HG03097 (cell line): ENCODE results near the gene MIER2.

Experiments
- ATAC-seq: cut with Tn5 transposase; IDR thresholded peaks from one replicate; pipeline ENCODE4 v1.9.1; 2021; ENCODE audit not compliant: unreplicated experiment, low FRiP score

MIER2 gene

DNA sequence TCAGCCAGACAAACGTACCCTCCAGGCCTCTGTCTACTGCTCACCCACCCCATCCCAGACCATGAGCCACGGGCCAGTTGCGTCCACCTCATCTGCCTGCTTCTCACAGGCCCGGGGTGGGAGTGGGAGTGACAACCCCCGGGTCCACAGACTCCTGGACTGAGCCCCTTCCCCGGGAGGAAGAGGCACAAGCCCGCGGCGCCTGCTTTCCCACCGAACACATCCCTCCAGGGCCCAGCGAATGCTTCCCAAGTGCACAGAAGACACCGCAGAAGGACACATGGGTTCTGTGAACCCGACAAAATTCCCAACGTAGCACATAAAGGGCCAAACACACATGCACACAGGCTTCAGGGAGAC, 35.4 kb downstream of the MIER2 start:
- ATAC-seq: no peak

DNA sequence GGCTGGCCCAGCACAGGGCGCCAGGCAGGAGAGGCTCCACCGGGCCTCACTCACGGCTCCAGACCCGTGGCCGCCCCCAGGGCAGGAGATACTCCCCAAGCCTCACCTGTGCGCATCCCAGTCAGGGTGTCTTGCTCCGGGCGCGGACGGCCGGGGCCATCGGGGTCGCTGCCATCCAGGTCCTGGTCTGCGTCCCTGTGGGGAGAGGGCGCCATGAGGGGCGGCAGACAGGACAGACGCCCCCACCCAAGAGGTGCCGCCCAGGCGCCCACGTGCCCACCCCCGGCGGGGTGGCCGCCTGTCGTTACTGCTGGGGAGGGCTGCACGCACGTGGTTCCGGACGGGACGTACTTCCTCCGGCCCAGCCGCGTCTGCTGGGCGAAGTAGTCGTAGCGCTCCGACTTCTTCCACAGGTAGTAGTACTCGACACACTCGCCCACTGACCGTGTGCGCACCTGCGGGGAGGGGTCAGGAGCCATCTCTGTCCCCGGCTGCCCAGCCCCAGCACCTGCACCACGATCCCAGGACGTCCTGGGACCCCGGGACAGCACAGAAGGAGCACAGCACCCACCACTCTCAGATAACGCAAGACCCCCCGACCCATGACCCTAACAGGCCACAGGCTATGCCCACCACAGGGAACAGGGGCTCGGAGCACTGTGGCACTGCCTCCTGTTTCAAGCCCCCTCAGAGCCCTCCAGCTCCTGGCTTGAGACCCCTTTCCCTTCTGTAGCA, 36.0 kb downstream of the MIER2 start:
- ATAC-seq: no peak

DNA sequence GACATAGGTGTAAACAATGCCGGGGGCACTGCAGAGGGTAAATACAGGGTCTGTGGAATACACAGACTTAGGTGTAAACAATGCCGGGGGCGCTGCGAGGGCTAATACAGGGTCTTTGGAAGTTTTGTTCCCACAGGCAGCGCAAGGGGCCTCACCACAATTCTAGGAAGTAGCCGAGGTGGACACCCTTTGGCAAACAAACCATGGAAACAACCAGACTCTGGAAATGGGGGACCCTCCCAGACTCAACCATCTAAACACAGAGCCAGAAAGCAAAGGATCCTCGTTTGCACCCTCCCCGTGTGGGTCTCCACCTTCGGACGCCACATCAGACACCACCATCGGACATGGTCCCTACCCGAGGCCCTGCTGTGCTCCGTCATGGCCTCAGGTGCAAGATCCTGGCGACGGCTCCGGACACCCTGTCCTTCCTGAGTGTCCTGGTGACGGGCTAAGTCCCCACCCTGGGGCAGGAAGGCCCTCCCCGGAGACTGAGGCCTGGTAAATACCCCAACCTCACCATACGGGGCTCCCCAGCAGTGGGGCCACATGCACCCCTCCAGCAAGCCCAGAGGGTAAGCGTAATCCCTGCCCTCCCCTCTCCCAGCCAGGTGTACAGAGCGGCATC, 36.7 kb downstream of the MIER2 start:
- ATAC-seq: no peak

DNA sequence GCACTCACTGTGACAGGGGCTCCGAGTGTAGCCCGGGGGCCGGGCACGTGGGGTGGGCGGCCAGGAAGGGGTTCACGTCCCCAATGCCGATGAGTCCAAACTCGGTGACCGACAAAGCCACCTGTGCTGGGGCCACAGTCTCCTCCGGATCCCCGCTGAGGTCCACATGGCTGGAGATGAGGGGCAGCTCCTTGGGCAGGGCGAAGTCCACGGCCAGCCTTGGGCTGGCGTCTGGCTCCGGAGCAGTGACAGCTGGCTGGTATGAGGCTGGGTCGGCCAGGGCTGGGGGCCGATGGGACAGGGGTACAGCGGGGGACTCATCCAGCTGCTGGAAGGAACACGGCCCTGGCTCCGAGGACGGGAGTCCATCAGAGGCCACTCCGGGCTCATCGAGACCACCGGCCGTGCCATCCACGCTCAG, 37.5 kb downstream of the MIER2 start:
- no peak for ATAC-seq

DNA sequence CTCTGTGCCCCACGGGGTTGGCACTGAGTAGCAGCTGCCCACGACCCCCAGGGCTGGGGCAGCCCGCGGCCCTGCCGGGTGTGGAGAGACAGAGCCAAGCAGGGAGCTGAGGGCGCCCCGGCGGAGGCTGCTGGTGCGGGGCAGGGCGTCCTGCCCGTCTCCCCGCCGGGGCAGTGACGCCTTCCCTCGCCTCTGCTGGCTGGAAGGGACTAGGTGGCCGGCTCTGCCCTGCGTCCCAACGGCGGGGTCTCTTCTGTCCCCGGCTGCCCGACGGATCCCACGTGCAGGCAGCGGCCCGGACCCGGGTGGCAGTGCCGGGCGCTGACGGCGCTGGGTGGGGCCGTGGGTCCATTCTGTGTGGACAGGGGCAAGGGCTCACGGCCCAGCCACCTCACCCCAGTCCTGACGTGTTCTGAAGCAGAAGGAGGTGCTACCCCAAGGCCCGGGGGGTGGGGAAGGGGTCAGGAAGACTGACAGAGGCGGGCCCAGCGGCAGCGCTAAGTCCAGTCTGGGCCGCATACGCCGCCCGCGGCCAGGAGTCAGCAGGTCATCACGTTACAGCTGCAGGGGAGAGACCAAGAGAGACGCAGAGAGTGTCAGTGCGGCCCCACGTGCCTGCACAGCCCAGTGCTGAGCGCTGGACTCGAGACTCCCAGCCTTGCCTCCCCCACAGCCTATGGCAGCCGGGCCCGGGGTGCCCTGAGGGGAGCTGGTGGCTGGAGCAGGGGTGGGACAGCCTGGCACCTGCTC, 38.3 kb downstream of the MIER2 start:
- ATAC-seq: no peak

DNA sequence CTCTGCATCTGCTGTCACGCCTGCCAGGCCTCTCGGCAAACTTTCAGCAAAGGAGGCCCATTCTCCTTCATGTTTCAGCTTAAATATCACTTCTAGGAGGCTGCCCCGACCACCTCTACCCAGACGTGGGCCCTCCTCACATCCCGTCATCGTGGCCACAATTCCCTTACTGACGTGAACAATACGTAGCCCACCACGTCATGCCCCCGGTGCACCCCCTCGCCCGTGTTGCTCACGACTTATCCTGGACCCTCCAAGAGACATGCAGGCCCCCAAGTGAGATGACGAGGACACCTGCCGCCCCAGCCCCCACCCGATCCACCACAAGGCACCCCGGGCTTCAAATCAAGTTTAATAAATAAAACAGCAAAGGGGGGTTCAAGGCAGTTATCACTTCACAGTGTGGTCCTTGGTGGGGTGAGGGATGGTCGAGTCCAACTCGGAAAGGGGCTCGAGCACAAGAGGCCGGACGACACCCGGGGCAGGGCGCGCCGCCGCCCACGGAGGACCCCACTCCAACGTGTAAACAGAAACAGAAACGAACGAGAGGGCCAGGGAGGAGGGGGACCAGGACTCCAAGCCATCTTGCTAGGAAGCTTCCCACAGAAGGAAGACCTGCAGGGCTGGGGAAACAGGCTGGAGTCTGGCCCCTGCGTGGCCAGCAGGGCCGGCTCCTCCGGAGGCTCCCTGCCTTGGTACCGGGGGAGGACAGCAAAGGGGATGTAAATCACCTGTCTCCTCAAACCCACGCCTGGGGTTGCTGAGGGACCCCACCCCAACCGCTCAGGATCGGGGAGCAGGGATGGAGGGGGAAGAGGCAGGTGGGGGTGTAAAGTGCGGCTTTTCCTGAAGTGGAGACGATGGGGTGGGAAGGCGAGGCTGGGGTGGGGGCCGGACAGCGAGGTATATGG, 39.1 kb downstream of the MIER2 start:
- no peak for ATAC-seq

DNA sequence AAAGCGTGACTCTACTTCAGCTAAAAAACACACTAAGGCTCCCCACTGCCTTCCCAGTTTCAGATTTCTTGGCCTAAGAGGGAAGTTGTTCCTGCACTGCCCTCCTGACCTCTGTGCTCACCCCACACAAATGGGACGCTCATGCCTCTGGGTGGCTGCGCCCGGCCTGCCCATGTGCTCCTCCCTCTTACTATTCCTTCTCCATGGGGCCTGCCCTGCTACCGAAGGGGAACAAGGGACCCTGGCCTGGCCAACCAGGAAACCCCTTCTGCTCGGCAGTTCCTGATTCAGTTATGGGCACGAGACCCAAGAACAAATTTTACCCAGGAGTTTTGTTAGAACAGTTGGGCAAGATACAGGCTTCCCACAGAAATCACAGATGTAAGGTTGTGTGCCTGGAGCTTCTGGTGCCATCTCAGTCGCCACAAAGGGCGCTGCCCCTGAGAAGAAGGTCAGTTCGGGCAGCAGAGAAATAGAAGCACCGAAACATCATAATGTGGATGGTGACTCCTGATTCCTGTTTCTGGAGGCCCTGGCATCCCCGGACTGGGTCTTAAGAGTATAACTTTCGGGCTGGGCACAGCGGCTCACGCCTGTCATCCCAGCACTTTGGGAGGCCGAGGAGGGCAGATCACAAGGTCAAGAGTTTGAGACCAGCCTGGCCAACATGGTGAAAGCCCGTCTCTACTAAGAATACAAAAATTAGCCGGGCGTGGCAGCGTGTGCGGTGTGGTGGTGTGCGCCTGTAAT, 47.9 kb downstream of the MIER2 start:
- ATAC-seq: no peak

DNA sequence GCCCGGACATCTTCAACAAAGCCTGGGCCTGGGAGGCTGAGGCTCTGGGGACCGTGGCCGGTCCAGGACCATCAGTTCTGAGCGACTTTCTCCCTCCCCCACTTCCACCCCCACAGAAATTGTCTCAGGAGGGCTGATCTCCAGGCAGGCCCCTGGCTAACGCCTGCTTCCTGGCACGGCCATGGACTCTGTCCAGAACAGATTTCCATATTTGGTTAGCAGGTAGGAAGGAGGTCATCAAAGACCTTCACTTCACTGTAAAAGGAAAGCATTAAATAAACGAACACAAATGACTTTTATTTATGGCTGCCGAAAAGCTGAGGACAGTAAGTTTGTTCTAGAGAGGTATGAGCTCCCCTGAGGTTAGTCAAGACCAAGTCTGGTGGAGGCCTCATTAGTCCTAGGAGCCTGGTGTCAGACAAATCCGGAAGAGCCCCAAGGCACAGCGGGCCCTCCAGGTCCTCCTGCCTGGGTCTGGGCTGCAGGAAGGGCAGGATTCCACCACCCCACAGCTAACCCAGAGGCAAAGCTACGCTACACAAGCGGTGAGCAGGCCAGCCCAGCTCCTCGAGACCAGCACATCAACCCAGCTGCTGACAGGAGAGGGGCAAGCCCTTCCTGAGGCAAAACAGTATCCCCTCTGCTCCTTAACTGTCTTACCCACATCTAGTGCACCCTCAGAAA, 48.8 kb downstream of the MIER2 start:
- ATAC-seq: no peak

DNA sequence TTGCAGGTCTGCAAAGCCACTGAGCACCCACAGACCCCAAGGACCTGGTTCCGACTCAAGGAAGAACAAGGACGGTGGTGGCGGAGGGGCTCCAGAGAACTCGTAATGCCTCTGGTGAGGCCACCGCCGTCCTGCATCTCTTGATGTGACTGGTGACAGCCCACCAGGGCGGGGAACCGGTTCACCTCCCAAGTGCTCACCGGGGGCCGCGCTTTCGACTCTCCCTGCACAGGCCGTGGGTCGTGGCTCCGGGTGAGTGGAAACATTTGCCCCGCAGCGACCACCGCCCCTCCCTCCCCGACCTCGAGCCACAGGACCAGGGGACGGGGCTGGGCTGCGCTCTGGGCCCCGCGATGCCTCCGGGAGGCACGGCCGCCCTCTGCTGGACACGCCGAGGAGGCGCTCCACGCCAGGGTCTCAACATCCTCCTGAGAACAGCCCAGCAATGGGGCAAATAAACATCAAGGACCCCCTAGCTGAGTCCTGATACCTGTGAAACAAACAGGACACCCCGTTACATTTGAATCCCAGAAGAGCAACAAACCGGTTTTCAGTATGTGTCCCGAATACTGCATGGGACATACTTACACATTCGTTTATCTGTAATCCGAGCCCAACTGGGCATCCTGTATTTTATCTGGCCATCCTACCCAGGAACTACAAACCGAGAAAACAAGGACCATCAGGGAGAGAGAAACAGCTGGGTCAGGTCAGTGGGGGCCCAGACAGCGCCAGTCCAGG, 49.5 kb downstream of the MIER2 start:
- no peak for ATAC-seq

DNA sequence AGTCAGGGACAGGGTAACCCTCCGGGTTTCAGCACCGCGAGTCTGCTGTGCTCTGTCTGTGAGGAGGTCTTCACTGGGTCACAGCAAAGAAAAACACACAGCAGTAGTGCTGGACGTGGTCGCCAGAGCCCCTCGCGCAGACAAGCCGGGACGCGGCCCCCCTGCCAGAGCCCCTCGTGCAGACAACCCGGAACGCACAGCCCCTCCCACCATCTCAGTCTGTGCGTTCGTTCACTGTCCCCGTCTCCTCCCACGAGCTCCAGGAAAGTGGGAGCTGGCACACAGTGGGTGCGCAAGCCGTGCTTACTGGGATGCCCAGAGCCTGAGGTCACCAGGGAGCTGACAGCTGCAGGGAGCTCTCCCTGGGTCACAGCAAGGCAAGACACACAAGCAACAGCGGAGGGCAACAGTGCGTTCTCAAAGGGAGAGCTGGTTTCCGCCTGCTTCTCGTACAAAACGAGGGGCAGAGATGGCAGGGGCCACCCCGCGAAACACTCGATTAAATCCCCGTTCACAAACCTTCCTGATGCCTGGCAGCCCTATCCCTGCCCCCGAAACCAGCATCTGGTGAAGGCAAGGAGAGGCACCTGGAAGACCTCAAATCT, 50.2 kb downstream of the MIER2 start:
- no peak for ATAC-seq

DNA sequence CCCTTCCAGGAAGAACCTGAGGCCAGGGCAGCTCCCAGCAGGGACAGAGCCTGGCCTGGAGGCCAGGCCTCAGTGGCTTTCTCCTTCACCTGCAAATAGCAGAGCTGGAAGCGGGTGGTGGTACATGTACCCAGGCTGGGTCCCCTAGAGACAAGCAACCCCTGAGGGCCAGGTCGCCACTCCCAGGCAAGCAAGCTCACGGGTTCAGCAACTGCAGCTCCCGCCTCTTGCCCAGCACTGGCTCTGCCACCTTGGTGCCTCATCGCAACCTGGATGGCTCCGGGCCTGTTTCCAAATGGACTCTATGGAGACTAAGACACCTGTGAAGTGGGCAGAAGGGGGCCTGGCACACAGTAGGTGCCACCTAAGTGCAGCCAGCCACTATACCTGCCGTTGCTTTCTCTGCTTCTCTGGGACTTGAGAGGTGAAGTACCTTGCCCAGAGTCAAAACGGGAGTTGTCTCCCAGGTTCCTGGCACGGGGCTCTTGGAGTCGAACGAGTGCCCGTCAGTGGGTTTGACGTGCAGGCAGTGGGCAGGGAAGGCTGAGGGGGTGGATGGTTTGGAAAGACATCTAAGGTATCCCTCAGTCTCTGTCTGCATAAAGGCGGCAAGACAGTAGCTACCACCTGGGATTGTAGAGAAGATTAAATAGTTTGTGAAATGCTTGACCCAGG, 51.0 kb downstream of the MIER2 start:
- no peak for ATAC-seq

DNA sequence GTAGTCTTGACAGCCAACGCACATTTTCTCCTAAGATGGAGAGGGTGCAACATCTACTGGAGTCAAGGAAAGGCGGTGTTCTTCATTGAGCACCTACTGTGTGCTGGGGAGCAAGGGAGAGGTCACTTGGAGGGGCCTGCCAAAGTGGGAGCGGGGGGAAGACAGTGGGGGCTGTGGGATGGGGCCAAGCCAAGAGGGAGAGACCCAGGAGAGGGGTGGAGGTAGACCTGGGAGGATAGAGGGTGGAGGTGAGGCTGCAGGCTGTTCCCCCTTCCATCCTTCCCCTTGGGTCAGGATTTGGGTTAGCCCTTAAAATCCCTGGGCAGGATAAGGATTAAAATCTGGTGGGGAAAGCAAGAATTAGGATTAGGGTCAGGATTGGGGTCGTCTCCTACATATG, 51.6 kb downstream of the MIER2 start:
- ATAC-seq: no peak

DNA sequence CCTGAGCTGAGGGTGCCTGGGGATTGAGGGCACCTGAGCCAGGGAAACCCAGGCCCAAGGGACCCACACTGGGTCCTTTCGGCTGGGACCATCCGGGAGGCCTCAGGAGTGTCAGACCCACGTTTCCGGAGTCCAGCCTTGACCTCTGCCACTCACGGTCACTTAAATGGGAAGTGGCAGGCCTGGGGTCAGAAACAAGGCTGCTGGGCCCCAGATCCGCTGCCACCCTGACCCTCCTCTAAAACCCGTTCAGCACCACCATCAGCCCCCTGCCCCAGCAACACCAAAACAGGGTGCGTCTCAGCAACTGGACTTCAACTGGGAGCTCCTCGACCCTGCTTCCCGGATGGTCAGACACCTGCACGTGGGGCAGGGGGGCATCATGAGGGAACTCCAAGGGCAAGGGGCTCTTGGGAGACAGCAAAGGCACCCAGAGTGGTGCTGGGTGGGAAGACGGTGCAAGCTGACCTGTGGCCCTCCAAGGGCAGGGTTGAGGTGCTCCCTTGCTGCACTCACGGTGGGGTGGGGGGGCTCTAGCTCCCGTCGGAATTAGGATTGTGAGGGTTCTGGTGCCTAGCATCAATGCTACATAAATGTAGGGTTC, 52.2 kb downstream of the MIER2 start:
- ATAC-seq: no peak

DNA sequence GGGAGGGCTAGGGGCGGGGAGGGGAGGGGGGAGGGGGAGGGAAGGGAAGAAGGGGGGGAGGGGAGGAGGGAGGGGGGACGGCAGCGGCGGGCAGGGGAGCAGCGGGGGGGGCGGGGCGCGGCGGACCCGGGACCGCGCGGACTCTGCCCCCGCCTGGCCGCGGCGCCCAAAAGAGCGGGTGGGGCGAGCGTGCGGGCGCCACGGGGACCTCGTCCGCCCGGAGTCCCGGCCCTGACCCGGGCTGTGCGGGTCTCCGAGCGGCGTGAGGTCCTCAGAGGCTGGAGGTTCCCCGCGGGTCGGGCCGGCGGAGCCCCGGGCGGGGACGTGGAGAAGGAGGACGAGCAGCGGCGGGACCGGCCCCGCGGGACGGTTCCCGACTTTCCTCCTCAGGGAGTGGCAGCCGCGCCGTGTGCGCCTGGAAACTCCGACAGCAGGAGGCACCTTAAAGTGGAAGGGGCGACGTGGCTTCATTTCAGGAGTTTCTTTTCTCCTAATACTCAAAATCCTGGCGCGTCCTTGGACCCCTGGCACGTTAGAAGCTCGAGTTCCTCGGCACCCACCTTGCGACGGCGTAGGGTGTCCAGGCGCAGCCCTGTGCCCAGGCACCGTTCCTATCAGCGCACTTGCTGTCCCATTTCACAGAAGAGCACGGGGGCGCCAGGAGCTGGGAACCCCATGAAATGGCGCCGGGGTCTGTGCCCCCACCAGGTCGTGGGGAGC, 52.9 kb downstream of the MIER2 start:
- ATAC-seq: no peak

DNA sequence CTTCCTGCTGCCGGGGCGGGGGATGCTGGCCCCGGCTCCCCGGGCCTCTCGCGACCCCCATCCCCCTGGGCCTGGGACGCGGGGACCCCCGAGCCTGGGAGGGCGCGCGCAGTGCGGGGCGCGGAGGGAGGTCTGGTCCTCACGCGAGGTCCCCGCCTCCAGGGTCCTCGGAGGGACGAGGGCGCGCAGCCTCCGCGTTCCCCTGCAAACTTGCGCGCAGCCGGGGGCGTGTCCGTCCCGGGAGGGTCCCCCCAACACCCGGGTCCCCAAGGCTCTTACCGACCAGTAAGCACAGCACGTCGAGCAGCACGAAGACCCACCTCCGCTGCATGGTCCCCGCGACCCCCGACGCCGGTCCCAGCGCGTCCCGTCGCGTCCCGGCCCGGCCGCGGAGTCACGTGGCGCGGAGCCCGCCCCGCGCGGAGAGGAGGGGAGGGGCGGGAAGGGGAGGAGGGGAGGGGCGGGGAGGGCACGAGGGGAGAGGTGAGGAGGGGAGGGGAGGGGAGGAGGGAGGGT, 53.5 kb downstream of the MIER2 start, which contains the start of gene PLPP2:
TSS of gene PLPP2 (minus strand) at position 398 of the 516 bp plus-strand sequence. CDS start at position 331, 67 bp downstream.
- no peak for ATAC-seq

DNA sequence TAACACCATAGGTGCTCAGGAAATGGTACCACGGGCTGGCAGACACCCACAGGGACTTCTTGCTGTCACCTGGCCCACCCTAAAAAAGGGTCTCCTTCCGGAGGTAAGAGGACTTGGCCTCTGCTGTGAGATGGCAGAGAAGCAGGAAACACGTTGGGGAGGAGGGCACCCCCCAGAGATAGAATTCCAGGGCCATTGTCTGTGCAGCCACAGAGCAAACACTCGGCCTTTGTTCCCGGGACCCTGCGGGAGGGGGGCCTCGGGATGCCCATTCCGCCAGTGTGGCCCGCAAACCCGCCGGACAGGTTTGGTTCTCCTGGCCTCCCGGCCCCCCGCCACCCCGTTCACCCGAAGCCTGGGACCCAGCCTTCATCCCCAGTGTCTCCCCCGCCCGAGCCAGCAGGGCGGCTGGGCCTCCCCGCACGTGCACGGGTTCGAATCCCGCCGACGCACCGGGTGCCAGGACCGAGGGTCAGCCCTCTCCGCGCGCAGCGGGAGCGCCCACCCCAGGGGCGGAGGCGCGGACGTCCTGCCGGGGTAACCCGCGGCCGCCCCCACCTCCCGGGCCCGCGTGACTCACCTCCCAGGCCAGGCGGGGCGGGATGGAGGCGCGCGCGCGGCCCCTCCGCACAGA, 54.1 kb downstream of the MIER2 start:
- ATAC-seq: no peak
